DND-41 (cell line): ENCODE data around the gene PLIN4.

ENCODE experiments used
- ATAC-seq: fragments of 200-7000 bp; cut with Tn5 transposase; 3 replicates; pipeline ENCODE4 v1.9.1; 2021; ENCODE audit warnings: low read depth; ENCODE audit not compliant: insufficient read depth
- DNase-seq: peaks from one replicate; pipeline ENCODE4 v3.0.0-alpha.2; 2020
- H2AFZ ChIP-seq: 2 replicates; pipeline ENCODE4 v1.6.0; 2012; ENCODE audit warnings: low read depth, low read length
- H3K27ac ChIP-seq: 2 replicates; pipeline ENCODE4 v1.5.1; 2012; ENCODE audit warnings: low read length, inconsistent platforms
- H3K27me3 ChIP-seq: fragments of 200-600 bp; sonication (generic); 2 replicates; pipeline ENCODE4 v1.6.0; 2012; ENCODE audit warnings: low read length, mild to moderate bottlenecking, inconsistent platforms; ENCODE audit not compliant: insufficient read depth, poor library complexity
- H3K36me3 ChIP-seq: 2 replicates; pipeline ENCODE4 v1.5.1; 2012; ENCODE audit warnings: low read length, inconsistent platforms; ENCODE audit not compliant: insufficient read depth
- H3K4me1 ChIP-seq: 2 replicates; pipeline ENCODE4 v1.5.1; 2012; ENCODE audit warnings: mild to moderate bottlenecking, low read length; ENCODE audit not compliant: insufficient read depth
- H3K4me2 ChIP-seq: 2 replicates; pipeline ENCODE4 v1.6.0; 2012; ENCODE audit warnings: mild to moderate bottlenecking, moderate library complexity, low read length, inconsistent platforms; ENCODE audit not compliant: insufficient read depth
- H3K4me3 ChIP-seq, 2 experiments: fragments of 200-600 bp in 1 of 2; shearing (Covaris generic) in 1 of 2; 2 replicates each; pipeline ENCODE4 v1.5.1; 2012 to 2016; ENCODE audit warnings: inconsistent platforms in 2 of 2, low read length in 2 of 2, mild to moderate bottlenecking in 2 of 2, low read depth in 1 of 2, moderate library complexity in 1 of 2
- H3K79me2 ChIP-seq: 2 replicates; pipeline ENCODE4 v1.6.0; 2012; ENCODE audit warnings: low read length, inconsistent platforms; ENCODE audit not compliant: insufficient read depth
- H3K9ac ChIP-seq: 2 replicates; pipeline ENCODE4 v1.6.0; 2012; ENCODE audit warnings: low read depth, mild to moderate bottlenecking, inconsistent platforms, low read length, moderate library complexity
- H3K9me3 ChIP-seq: 2 replicates; pipeline ENCODE4 v1.5.1; 2012; ENCODE audit warnings: low read length, moderate library complexity, mild to moderate bottlenecking, inconsistent platforms; ENCODE audit not compliant: insufficient read depth, severe bottlenecking
- H4K20me1 ChIP-seq: 2 replicates; pipeline ENCODE4 v1.6.0; 2012; ENCODE audit warnings: low read length; ENCODE audit not compliant: insufficient read depth
- CTCF ChIP-seq: IDR thresholded peaks from 2 replicates; pipeline ENCODE4 v1.5.1; 2012; ENCODE audit warnings: borderline replicate concordance, low read length, moderate library complexity, mild to moderate bottlenecking; ENCODE audit not compliant: poor library complexity, severe bottlenecking; ENCODE audit errors: extremely low read depth
- EZH2 ChIP-seq: IDR thresholded peaks from 3 replicates; pipeline ENCODE4 v1.6.1; 2012; ENCODE audit warnings: borderline replicate concordance, low read depth, mild to moderate bottlenecking, moderate library complexity, low read length, inconsistent platforms; ENCODE audit not compliant: severe bottlenecking

Gene PLIN4

GRCh38 chr19:4553775-4554174, 35.5 kb upstream of the PLIN4 start:
- Histone ChIP-seq H3K4me3 (no peak overlapping the region), H3K27ac (no peak overlapping the region), H3K4me1 (peaks cover 3% of the 10 kb centered on the region; the same call in 1 of the 2 replicates), H3K9ac (no peak overlapping the region), H2AFZ (no peak overlapping the region), H3K9me3 (no peaks in the 10 kb centered on the region), H3K27me3 (no peaks in the 10 kb centered on the region), H4K20me1 (no peaks in the 10 kb centered on the region), H3K36me3 (no peaks in the 10 kb centered on the region), H3K4me2 (no peak overlapping the region), H3K79me2 (no peaks in the 10 kb centered on the region)
- ATAC-seq (no peak), DNase-seq (no peak)
- TF ChIP-seq EZH2 (no peak), CTCF (no peak)

- ATAC-seq = no peak
- Histone ChIP-seq H3K9ac (no peak overlapping the region), H3K79me2 (no peaks in the 10 kb centered on the region), H3K9me3 (no peaks in the 10 kb centered on the region), H3K4me1 (peaks cover 2% of the 10 kb centered on the region; the same call in 1 of the 2 replicates), H3K4me3 (no peak overlapping the region), H3K27me3 (no peaks in the 10 kb centered on the region), H3K36me3 (no peaks in the 10 kb centered on the region), H2AFZ (no peak overlapping the region), H4K20me1 (0 out of 2 replicates have a peak, but pooled peaks cover under 1% of the 10 kb centered on the region), H3K4me2 (no peak overlapping the region), H3K27ac (no peak overlapping the region)
- no peak for DNase-seq
- TF ChIP-seq EZH2 (no peak), CTCF (no peak)
These were observed 34.9 kb upstream of the PLIN4 start for GRCh38 chr19:4553092-4553695.

- Histone ChIP-seq H3K4me2 (no peak overlapping the region), H3K27me3 (no peaks in the 10 kb centered on the region), H3K27ac (no peak overlapping the region), H3K9ac (no peak overlapping the region), H3K9me3 (no peaks in the 10 kb centered on the region), H3K79me2 (no peaks in the 10 kb centered on the region), H4K20me1 (0 out of 2 replicates have a peak, but pooled peaks cover 8% of the 10 kb centered on the region), H3K36me3 (no peaks in the 10 kb centered on the region), H2AFZ (no peak overlapping the region), H3K4me3 (no peak overlapping the region), H3K4me1 (no peaks in the 10 kb centered on the region)
- ATAC-seq (no peak), DNase-seq (no peak)
- TF ChIP-seq CTCF (no peak), EZH2 (no peak)
These were observed 34.2 kb upstream of the PLIN4 start for GRCh38 chr19:4552525-4552819.

GRCh38 chr19:4550479-4551050, 32.3 kb upstream of the PLIN4 start:
- Histone ChIP-seq H3K27ac (no peak overlapping the region), H3K9ac (no peak overlapping the region), H3K9me3 (no peaks in the 10 kb centered on the region), H3K79me2 (no peaks in the 10 kb centered on the region), H3K4me1 (no peaks in the 10 kb centered on the region), H2AFZ (no peak overlapping the region), H4K20me1 (0 out of 2 replicates have a peak, but pooled peaks cover 9% of the 10 kb centered on the region), H3K4me2 (no peak overlapping the region), H3K36me3 (no peaks in the 10 kb centered on the region), H3K4me3 (no peak overlapping the region), H3K27me3 (no peaks in the 10 kb centered on the region)
- TF ChIP-seq CTCF = no peak
- TF ChIP-seq EZH2 = no peak
- ATAC-seq (no peak), DNase-seq (no peak)
